Activated T-helper 1 cell treated with anti-CD3 and anti-CD28 coated beads, Interleukin-2, amount 50 U/mL, for 16 hours (primary cell): ENCODE data around the gene TTC21B.

Source experiments
- DNase-seq, 2 donors: peaks; one replicate each; pipeline ENCODE4 v3.0.0-alpha.2; 2020; ENCODE audit warnings: low read depth in 1 of 2, low spot score in 1 of 2

TTC21B gene

DNA sequence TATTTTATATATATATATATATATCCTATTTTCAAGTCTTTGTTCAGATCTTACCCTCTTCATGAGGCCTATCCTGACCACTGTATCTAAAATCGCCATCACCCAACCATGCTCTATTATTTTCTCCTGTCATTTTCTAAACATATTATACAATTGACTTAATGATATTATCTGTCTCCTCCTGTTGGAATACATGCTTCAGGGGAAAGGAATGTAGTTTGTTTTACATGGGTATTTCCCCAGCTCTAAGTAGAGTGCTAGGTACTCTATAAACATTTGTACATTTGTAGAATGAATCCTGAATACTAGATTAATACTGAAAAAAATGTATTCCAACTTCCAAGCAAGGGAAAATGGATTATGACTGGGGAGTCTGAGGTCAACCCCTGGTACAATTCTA is 26.2 kb downstream of the TTC21B start:
- no peak for DNase-seq

DNA sequence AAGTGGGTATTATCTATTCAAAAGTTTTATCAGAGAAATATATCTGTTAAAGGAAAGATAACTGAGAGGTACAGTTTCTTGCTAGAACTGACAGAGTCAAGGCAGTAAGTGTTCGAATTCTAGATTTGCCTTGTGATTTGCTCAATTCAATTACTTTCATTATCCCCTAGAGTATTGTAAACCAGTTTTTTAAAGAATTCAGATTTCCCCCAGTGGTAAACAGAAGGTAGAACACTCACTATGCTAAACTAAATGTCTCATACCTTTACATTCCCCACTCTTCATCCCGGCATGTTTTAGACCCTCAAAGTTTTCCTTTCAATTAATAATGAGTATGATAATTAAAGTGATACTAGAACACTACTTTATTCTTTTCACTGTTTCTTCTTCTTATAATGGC is 28.6 kb downstream of the TTC21B start:
- no peak for DNase-seq

- DNase-seq, result no peak
These were observed 32.8 kb downstream of the TTC21B start for GRCh38 chr2:165920748-165921147.

DNA sequence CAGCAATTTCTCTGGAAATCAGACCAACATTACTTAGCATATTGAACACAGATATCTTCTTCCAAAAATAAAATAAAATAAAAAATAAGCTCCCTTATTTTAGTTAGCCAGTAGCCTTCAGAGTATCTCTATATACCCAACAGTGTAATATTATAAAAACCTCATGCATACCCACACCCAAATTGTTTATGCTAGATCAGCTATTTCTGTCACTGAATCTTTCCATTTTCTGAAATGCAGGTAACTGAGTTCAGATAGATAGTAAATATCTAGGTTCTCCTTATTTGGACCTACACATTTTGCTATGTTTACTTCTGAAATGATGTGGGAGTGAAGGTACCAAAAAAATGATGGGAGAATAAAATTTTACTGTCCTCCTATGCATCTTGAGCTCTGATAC is 39.9 kb downstream of the TTC21B start:
- no peak for DNase-seq

- no peak for DNase-seq
These were observed 41.6 kb downstream of the TTC21B start for GRCh38 chr2:165911981-165912380.

DNA sequence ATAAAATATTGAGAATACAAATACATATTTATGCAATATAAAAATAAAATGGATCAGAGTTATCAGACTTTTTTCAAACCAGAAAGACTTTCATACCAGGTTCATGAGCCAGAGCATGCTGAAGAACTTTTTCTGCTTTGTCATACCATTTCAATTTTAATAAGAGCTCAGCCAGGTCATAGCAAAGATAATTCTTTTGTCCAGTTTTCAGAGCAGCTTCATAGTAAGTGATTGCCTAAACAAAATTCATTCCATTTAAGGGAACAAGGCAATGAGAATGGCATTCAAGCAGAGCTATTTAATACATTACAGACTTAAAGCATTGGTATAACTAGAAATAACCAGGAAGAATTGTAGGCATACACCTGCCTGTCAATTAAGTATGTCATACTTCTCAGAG is 42.3 kb downstream of the TTC21B start:
- DNase-seq, result no peak

DNA sequence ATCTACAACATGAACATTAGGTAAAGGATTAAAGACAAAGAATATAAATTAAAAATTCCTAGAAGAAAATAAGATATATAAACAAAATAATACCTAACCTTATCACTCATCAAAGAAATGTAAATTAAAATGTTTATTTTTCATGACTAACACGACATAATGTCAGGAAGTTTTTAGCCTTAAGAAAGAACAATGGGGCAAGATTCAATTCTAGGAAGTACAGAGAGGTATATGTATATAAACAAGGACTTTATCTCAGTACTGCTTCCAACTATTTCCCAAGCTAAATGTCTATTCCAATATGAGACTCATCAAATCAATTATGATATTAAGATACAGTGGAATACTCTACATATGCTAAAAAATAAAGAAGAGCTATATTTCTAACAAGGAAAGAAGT is 44.1 kb downstream of the TTC21B start:
- no peak for DNase-seq

DNA sequence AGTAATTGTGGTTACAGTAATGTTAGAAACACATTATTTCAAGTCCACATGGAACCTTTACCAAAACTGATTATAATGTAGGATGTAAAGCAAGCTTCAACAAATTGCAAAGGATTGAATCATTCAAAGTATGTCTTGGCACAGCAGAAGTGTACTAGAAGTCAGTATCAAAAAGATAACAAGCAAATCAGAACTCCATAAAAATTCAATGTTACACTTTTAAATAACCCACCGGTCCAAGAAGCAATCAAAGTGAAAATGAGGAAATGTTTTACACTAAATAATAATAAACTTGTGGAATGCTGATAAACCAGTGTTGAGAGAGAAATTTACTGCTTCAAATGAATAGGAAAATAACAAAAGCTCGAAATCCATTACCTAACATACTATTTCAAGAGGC is 47.7 kb downstream of the TTC21B start:
- DNase-seq, result no peak

DNA sequence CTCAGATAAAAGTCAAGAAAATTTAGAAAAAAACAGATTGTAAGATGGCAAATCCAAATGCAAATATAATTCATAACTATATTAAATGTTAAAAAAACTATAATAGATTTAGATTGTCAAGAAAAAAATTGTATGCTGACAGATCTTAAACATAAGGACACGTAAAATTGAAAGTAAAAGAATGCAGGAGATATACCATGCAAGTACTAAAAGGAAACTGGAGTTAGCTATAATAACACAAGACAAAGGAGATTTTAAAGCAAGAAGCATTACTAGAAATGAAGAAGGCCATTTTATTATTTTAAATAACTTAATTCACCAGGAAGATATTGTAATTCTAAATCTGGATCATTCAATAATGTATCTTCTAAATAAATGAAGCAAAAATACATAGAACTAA is 48.3 kb downstream of the TTC21B start:
- DNase-seq, result no peak

- DNase-seq, result no peak
These were observed 49.1 kb downstream of the TTC21B start for GRCh38 chr2:165904432-165904831.

DNA sequence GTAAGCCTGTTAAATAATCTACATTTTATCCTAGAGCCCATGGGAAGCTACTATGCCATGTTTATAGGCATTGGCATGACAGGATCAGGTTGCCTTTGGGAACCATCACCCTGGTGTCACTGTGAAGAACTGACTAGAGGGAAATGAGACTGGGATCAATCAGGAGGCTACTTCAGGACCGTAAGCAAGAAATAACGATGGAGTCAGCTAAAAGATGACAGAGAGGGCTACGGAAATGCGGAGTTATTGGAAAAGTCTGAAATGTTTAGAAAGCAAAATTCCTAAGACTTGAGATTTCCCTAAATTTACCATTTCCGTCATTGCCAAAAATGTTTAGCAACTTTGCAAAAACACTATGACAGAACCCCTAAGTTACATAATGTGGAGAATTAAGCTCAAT is 50.2 kb downstream of the TTC21B start:
- no peak for DNase-seq

DNA sequence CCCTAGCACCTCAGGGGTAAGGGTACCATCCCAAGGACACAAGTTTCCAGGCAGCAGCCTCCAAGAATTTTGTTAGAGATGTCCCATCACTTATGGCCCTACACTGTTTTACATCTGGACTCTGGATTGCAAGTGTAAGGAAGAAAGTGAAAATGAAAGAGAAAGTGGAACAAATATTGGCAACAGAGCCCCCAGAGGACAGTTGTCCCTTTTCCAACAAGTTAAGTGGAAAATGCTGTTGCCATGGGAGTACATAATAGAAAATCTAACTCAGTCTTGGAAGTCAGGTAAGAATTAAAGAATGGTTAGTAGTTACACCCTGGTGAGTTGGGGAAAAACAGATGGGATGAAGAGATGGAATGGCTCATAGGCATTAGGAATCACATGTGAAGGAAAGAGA is 50.6 kb downstream of the TTC21B start:
- DNase-seq, result no peak

DNA sequence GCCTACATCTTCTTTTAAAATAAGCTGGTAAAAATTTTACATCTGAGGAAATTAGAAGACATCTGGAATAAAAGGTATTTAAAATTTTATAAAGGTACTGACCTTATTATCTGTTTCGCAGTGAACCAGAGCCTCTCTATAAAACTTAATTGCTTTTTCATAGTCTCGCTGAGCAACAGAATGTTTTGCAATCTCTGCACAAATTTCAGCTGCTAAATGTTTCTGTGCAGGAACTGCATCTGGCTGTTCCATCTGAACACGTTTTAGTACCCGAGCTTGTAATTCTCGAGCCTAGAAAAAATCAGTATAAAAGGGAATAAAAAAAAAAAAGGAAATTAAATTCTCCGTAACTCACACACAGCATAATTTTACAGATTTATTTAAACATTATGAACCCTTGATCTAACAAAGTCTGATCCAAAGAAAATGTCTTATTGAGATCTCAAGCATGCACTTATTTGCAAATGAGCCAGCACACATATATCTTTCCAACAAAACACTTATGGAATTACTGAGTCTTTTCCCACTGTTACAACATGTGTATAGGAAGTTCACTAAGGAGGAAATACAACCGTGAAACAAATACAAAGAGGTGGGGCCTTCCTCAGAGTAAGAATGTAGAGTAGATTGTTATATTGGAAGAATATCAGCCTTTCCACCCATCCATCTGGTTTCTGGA is 51.8 kb downstream of the TTC21B start:
- no peak for DNase-seq

DNA sequence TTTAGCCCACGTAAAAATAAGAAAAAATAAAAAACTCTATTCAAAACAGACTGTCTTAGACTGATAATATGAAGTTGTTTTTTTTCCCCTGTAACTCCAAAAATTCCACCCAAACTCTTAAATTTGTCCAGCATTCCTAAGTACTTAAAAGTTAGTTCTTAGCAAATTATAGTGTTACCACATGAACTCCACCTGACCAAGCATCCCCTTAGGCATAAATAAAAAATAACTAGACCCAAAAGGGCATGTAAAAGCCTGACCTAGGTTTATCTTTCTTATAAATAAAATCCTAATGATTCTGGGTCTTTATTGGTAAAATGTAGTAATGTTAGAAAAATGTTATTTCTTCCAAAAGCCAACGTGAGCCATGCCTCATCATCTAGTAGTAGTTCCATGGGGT is 54.3 kb downstream of the TTC21B start:
- DNase-seq, result no peak

- no peak for DNase-seq
These were observed 55.2 kb downstream of the TTC21B start for GRCh38 chr2:165898381-165898780.

GRCh38 chr2:165897726-165898125 is 55.9 kb downstream of the TTC21B start:
- no peak for DNase-seq

- no peak for DNase-seq
These were observed 56.5 kb downstream of the TTC21B start for GRCh38 chr2:165897074-165897473.

DNA sequence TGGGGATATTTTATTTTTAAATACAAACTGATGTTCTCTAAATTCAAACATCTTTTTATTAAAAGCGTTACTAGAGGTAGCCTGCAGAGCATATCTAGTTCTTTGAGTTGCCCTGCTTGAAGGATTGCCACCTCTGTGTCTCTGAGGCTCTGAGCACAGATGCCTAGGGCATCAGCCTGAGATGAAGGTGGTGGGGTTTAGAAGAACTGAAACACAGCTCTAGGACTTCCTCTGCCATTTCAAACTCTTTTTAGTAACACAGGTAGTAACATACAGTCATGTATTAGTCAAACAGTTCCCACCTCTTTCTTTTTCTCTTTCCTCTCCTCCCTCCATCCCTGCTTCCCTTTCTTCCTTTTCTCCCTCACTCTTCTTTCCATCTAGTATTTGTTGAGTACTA is 57.6 kb downstream of the TTC21B start:
- no peak for DNase-seq

DNA sequence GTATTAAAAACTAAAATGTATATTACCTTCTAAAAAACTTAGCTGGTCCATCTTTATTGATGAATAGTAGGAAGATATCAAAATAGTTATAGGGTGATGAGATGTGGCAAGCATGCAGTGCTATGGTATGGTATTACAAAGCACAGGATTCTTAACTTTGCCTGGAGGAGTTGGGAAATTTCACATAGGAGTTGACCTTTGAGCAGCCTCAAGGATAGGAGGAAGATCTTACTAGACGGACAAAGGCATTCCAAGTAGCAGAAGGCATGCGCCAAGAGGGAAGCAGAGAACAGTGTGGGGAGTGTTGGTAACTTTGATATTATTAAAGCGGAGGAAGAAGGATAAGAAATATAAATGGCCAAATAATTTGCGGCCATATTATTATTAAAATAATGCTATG is 60.0 kb downstream of the TTC21B start:
- DNase-seq, result no peak

DNA sequence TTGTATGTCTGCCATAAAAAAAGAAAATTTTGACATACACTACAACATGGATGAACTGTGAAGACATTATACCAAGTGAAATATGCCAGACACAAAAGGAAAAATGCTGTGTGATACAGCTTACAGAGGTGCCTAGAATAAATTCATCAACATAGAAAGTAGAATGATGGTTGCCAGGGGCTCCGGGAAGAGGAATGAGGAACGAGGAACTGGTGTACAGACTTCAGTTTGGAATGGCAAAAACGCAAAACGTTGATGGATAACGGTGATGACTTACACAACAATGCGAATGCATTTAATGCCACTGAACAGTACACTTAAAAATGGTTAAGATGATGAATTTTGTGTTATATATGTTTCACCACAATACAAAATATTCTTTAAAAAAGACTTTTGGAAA is 61.0 kb downstream of the TTC21B start:
- DNase-seq, result no peak

DNA sequence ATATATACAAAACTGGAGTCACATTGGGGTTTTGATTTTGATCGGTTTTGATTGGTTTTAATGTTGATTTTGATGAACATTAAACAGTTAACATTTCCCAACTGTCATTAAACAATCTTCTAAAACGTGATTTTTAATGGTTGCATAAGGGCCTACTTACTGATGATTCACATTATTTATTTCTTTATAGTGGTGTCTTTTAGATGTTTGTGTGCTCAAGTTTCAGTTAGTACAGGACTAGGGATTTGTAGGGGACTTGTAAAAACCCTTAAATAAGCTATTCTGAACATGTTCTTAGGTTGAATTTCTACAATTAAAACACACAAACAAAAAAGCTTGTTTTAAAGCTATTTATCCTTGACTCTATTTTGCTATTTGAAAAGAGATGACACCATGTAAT is 61.6 kb downstream of the TTC21B start:
- no peak for DNase-seq

DNA sequence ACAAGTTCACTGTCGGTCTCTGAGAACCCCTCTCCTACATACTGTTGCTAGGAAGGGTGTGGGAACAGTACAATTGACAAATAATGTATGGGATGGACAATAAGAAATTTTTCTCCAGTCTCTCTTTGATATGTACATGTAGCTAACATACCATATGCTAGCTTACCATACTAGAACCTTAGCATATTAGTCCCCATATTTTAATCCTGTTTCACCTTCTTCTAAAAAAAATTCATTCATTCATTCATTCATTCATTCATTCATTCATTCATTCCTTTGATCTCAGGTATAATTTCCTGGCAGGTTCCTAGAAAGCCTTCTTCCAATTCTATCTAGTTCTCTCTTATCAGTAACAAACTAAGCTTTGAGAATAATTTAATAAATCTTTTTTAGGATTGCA is 62.2 kb downstream of the TTC21B start:
- DNase-seq, result no peak

- DNase-seq, result no peak
These were observed 63.8 kb downstream of the TTC21B start for GRCh38 chr2:165889798-165890197.

DNA sequence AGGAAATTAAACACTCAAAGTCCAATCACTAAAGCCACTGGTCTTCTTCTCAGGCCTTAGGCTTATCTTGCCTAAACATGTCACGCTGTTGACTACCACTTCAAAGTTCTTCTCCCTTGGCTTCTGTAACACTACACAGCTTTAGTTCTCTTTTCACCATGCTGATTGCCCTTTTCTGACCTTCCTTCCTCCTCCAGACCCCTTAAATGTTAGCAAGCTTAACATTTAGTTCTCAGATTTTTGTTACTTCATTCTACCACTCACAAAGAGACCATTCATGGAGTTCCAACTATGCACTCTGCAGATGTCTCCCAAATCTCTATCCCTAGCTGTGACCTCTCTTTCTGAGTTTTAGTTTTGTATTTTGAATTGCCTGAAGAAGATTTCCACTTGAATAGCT is 64.4 kb downstream of the TTC21B start:
- no peak for DNase-seq
